Activated CD8-positive, alpha-beta memory T cell treated with anti-CD3 and anti-CD28 coated beads for 36 hours (primary cell): Measurements from ENCODE around the gene PRICKLE2. TPM values are rescaled to one million over a fixed set of nuclear protein-coding genes. Genes with fewer than 3 reads are reported as not detected.

Experiments
- total RNA-seq, 2 experiments: library from RNA; stranded (reverse); gene quantifications; one replicate each; pipeline ENCODE4 v1.2.3, GENCODE V29; 2021

Gene PRICKLE2
- total RNA-seq, 2 experiments from 2014 or later, result not detected

Other genes with a start within 250 kb of the PRICKLE2 start
- gene PSMD6, start 202.0 kb downstream of the PRICKLE2 start, total RNA-seq, result 100 to 1,000 TPM; 126 to 129 TPM